GM12874 (cell line): Measurements from ENCODE around the gene ZG16.

ENCODE experiments used
- TF ChIP-seq, protein P1 (sequence below): IDR thresholded peaks from 2 replicates; pipeline ENCODE4 v1.5.1; 2011; ENCODE audit warnings: low read depth, mild to moderate bottlenecking, control low read depth, low read length, moderate library complexity; ENCODE audit not compliant: insufficient read depth

Gene ZG16

DNA sequence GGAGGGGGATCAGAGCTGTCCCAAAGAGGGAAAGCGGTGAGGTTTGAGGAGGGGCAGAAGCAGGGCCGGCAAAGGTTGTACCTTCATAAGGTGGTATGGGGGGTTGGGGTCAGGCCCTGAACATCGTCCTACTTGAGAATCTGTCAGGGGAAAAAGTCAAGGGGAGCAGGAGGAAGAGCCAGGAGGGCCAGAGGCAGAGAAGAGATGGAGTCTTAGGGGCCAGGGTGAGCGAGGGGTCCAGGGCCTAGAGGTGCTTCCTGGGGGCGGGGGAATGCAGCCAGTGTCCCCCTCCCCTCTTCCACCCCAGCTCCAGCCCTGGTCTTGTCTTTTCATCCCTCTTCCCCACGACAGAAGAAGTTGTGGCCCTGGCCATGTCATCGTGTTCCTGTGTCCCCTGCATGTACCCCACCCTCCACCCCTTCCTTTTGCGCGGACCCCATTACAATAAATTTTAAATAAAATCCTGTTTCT, 32.7 kb downstream of the ZG16 start:
- TF ChIP-seq, protein P1, sequence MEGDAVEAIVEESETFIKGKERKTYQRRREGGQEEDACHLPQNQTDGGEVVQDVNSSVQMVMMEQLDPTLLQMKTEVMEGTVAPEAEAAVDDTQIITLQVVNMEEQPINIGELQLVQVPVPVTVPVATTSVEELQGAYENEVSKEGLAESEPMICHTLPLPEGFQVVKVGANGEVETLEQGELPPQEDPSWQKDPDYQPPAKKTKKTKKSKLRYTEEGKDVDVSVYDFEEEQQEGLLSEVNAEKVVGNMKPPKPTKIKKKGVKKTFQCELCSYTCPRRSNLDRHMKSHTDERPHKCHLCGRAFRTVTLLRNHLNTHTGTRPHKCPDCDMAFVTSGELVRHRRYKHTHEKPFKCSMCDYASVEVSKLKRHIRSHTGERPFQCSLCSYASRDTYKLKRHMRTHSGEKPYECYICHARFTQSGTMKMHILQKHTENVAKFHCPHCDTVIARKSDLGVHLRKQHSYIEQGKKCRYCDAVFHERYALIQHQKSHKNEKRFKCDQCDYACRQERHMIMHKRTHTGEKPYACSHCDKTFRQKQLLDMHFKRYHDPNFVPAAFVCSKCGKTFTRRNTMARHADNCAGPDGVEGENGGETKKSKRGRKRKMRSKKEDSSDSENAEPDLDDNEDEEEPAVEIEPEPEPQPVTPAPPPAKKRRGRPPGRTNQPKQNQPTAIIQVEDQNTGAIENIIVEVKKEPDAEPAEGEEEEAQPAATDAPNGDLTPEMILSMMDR, result no peak

DNA sequence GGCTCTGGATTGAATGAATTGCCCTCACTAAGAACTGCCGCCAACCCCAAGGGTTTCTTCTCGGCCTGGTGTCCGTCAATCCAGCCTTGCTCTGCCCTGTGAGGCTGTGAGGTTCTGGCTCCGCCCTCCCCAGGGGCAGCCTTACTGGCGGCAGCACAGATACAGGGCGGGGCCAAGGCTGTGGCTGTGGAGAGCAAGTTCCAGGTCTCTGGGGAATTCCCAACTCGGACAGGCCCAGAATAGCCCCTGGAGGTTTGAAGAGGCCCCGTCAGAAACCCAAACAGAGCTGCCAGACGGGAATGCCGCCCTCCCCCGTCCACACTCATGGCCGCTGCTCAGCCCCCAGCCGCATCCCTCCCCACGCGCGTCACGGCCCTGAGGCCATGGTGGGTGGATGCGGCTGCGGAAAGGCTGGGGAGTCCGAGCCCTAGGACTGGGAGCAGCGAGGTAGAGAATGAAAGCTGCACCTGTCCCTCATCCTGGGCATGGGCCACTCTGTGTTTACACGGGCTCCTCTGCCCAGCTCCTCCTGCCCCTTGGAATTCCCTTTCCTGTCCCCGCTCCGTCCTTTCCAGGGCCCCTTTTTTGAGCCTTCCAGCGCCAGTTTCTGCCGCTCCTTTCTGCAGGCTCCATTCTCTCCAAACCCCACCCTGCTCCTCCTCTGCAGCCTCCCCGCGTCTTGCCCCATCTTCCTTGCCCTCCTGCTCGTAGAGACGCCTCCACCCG, 33.3 kb downstream of the ZG16 start:
- TF ChIP-seq, protein P1, result no peak

DNA sequence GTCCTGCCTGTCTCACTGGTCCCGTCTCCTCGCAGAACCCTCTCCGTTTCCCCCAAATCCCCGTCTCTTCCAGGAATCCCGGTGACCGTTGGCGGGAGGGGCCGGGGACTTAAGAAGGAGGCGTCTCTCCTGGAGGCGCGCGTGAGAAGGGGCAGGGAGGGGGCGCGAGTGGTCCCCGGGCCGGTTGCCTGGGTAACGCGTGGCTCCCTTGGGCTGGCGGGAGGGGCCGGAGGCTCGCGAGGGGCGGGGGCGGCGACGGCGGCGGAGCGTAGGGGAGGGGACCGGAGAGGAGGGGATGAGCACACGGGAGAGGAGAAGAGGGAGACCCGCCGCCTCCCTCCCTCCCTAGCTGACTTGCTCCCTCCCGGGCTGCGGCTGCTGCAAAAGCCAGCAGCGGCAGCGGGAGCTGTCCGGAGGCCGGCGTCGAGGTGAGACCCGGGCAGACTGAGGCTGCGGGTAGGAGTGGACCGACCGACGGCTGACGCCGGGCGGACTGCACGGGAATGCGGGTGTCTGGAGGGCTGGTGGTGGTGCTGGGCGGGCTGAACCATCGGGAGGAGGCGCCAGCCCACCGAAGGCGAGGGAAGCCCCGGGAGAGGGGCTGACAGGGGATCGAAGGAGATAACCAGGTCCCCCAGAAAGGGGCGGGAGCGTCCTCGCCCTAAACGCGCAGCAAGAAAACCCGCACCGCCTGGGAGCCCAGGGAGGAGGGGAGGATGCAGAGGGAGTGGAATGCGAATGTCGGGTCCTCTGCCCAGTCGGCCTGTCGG, 34.0 kb downstream of the ZG16 start, which contains the start of gene PRRT2:
PRRT2 (plus strand) TSS at position 298 of the 770 bp plus-strand sequence. CDS start 862 bp downstream, outside the sequence.
- TF ChIP-seq, protein P1, result no peak

DNA sequence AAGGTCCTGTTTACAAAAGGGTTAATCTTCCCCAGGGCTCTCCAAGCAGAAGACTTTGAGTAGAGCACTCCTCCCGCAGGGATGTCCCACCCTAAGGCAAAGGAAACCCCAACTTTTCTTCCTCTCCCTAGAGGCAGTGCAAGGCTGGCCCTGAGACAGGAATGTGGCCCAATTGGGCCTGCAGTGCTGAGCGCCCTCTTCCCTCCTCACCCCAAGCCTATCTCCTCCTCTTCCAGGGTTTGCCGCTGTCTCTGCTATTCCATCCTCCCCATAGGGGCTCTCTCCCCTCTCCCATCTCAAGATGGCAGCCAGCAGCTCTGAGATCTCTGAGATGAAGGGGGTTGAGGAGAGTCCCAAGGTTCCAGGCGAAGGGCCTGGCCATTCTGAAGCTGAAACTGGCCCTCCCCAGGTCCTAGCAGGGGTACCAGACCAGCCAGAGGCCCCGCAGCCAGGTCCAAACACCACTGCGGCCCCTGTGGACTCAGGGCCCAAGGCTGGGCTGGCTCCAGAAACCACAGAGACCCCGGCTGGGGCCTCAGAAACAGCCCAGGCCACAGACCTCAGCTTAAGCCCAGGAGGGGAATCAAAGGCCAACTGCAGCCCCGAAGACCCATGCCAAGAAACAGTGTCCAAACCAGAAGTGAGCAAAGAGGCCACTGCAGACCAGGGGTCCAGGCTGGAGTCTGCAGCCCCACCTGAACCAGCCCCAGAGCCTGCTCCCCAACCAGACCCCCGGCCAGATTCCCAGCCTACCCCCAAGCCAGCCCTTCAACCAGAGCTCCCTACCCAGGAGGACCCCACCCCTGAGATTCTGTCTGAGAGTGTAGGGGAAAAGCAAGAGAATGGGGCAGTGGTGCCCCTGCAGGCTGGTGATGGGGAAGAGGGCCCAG, 34.9 kb downstream of the ZG16 start:
- TF ChIP-seq, protein P1, result no peak

DNA sequence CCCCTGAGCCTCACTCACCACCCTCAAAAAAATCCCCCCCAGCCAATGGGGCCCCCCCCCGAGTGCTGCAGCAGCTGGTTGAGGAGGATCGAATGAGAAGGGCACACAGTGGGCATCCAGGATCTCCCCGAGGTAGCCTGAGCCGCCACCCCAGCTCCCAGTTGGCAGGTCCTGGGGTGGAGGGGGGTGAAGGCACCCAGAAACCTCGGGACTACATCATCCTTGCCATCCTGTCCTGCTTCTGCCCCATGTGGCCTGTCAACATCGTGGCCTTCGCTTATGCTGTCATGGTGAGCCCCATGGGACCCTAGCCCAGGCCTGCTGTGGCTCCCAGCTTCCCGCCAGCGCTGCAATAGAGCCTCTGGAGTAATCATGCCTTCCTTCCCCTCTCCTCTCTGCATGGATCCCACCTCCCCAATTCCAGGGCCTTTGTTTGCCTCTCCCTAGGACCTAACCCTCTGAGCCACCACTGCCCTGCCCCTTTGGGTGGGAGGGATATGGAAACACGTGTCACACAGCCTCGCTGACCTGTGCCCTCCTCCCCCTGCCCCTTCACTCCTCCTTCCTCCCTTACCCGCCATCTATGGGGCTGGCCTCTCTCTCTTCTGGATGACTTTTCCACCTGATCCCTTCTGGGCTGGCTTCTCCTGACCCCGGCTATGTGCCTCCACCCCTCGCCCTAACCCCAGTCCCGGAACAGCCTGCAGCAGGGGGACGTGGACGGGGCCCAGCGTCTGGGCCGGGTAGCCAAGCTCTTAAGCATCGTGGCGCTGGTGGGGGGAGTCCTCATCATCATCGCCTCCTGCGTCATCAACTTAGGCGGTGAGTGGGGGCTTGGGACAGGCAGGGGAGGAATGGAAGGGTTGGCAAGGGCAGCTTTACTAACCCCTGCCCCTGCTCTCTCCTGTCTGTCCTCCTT, 35.8 kb downstream of the ZG16 start:
- TF ChIP-seq, protein P1, result no peak

DNA sequence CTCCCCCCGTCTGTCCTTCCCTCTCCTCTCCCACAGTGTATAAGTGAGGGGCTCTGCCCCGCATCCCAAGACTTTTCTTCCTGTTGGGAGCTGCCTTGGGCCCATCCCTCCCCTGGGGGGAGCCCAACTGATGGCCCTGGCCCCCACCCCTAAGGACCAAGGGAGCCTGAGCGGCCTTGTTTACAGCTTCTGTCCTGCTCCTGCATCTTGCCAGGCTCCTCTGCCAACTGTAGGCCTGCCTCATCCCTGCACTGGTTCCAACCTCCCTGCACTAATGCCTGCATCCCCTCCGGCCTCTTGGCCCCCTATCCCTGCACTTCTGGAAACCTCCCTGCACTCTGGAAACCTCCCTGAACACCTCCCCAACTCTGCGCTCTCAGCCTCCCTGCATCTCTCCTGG, 36.5 kb downstream of the ZG16 start:
- TF ChIP-seq, protein P1, result no peak
